Measurements from ENCODE around the gene LILRB3. TPM values are rescaled to one million over a fixed set of nuclear protein-coding genes. Genes with fewer than 3 reads are reported as not detected.
A peak's percentile ranks its signal among the peaks of the same experiment; 100 is the strongest.

The LILRB3 gene
- total and polyA plus RNA-seq, 2 experiments from 2014 or later = not detected

- peaks cover 47% of the 10 kb centered on the region for H3K79me2 ChIP-seq (replicated peaks; ENCODE audit: insufficient read depth)
- no peak within 1 kb of the TSS; the same call in 1 of the 2 replicates for H2AFZ ChIP-seq
- peaks cover 29% of the 10 kb centered on the region for H3K4me1 Mint-ChIP-seq
Observed at GRCh38 chr19:54189145-54189734, 33.6 kb downstream of the LILRB3 start, which contains the start of gene MBOAT7. Gene MBOAT7 (minus strand): TSS chr19:54189580. CDS start chr19:54188508, 1,072 bp downstream.

More at GRCh38 chr19:54189145-54189734, 33.6 kb downstream of the LILRB3 start, which contains the start of gene MBOAT7:
- Histone ChIP-seq H3K27ac (ENCODE audit: low read depth) (peak within 1 kb of the TSS; percentile 94), H3K27me3 (ENCODE audit: insufficient read depth) (no peaks in the 10 kb centered on the region), H3K4me3 (peak within 1 kb of the TSS; percentile 97), H3K36me3 (ENCODE audit: insufficient read depth) (peaks cover 14% of the 10 kb centered on the region), H3K9me2 (ENCODE audit: insufficient read depth) (no peaks in the 10 kb centered on the region), H3F3A (replicated peaks; ENCODE audit: low read depth) (peaks cover 11% of the 10 kb centered on the region; the same call in 1 of the 2 replicates), H3K4me1 (ENCODE audit: insufficient read depth) (peaks cover 7% of the 10 kb centered on the region; the same call in 1 of the 2 replicates), H3K4me2 (peak within 1 kb of the TSS; percentile 98), H4K20me1 (replicated peaks; ENCODE audit: insufficient read depth) (peaks cover 13% of the 10 kb centered on the region)
- no peak for DNase-seq (ENCODE audit: low spot score)
- Mint-ChIP-seq H3K27ac (peak within 1 kb of the TSS; percentile 100), H3K9me3 (no peaks in the 10 kb centered on the region; the same call in 2 of the 3 replicates), H3K36me3 (ENCODE audit: low read depth) (peaks cover 42% of the 10 kb centered on the region), H3K4me3 (peak within 1 kb of the TSS; percentile 88), H3K27me3 (ENCODE audit: insufficient read depth, low read depth, poor library complexity) (peaks cover 18% of the 10 kb centered on the region)
- no peak for TF ChIP-seq STAT1 (IDR thresholded peaks at IDR 0.05; ENCODE audit: unreplicated experiment)
- no peak for TF ChIP-seq NANOG (IDR thresholded peaks at IDR 0.05; ENCODE audit: borderline replicate concordance)
- no peak for TF ChIP-seq ETS1 (IDR thresholded peaks at IDR 0.05)
- no peak for TF ChIP-seq EZH2phosphoT487 (IDR thresholded peaks at IDR 0.05; ENCODE audit: unreplicated experiment)
- TF ChIP-seq CREB1 (CRISPR knock-in tag; IDR thresholded peaks at IDR 0.05; ENCODE audit: low read depth) = no peak
- peak; percentile 82 for TF ChIP-seq POLR2AphosphoS5 (IDR thresholded peaks at IDR 0.05; ENCODE audit: low read depth)
- peak; percentile 10 to 48; a peak in 2 of 4 replicates for TF ChIP-seq CTCF (conservative IDR thresholded peaks at IDR 0.05; ENCODE audit: low read depth in 2 of 2)
- no peak for TF ChIP-seq REST (IDR thresholded peaks at IDR 0.05; ENCODE audit: unreplicated experiment)
- TF ChIP-seq EZH2 (IDR thresholded peaks at IDR 0.05; ENCODE audit: low read depth, unreplicated experiment) = no peak
- TF ChIP-seq JUNB (IDR thresholded peaks at IDR 0.05; ENCODE audit: unreplicated experiment) = no peak
- TF ChIP-seq ZNF114 (CRISPR knock-in tag; IDR thresholded peaks at IDR 0.05) = no peak
- no peak for TF ChIP-seq ZNF331 (CRISPR knock-in tag; IDR thresholded peaks at IDR 0.05; ENCODE audit: low read depth)
- no peak for TF ChIP-seq ZNF462 (CRISPR knock-in tag; IDR thresholded peaks at IDR 0.05)
- peak; percentile 36 for ATAC-seq

Measured in GM23338 (cell line).